GM10266 (cell line): ENCODE measurements around the gene CNTN4.

ENCODE experiments used
- DNase-seq: peaks from one replicate; pipeline ENCODE4 v3.0.0; 2012; ENCODE audit errors: extremely low spot score
- TF ChIP-seq, protein P1 (sequence below): IDR thresholded peaks from 2 replicates; pipeline ENCODE4 v1.5.1; 2012; ENCODE audit warnings: mild to moderate bottlenecking, low read depth; ENCODE audit not compliant: control insufficient read depth, insufficient read depth; ENCODE audit errors: missing control alignments

The CNTN4 gene

GRCh38 chr3:2153053-2153452, 54.4 kb downstream of the CNTN4 start:
- no peak for DNase-seq
- TF ChIP-seq, protein P1, sequence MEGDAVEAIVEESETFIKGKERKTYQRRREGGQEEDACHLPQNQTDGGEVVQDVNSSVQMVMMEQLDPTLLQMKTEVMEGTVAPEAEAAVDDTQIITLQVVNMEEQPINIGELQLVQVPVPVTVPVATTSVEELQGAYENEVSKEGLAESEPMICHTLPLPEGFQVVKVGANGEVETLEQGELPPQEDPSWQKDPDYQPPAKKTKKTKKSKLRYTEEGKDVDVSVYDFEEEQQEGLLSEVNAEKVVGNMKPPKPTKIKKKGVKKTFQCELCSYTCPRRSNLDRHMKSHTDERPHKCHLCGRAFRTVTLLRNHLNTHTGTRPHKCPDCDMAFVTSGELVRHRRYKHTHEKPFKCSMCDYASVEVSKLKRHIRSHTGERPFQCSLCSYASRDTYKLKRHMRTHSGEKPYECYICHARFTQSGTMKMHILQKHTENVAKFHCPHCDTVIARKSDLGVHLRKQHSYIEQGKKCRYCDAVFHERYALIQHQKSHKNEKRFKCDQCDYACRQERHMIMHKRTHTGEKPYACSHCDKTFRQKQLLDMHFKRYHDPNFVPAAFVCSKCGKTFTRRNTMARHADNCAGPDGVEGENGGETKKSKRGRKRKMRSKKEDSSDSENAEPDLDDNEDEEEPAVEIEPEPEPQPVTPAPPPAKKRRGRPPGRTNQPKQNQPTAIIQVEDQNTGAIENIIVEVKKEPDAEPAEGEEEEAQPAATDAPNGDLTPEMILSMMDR: no peak

GRCh38 chr3:2153547-2153946, 54.9 kb downstream of the CNTN4 start:
- TF ChIP-seq, protein P1: no peak
- DNase-seq: no peak

GRCh38 chr3:2154621-2155020, 56.0 kb downstream of the CNTN4 start:
- TF ChIP-seq, protein P1: no peak

DNA sequence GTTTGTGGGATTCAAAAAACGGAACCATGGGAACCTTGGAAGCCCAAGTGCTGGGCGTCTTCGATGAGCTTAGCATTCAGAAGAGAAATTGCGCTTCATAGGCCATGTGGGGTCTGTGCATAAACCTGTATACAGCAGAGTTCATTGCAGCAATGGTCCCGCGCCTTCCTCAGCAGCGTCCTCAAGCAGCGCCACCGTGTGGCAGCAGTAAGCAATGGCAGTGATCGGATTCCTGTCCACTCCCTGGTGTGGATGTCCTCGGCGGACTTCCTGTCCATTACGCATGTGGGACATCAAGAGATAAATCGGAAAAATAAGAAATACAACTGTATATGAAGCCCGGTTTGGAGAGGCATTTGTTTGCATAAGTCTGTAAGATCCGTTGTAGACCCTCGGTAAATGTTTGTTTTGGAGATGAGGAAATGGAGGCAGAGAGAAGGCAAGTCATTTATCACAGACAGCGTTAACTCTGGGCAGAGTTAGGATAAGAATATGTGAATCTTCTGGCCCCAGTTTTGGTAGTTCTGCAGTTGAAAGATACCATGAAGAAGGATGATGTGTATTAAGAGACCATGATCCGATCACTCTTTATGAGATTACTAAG, 57.7 kb downstream of the CNTN4 start:
- TF ChIP-seq, protein P1: peak; percentile 73
- DNase-seq: peak; percentile 35

More at GRCh38 chr3:2154621-2155020, 56.0 kb downstream of the CNTN4 start:
- no peak for DNase-seq

- no peak for DNase-seq
Measured at GRCh38 chr3:2158828-2159227, 60.2 kb downstream of the CNTN4 start.

DNA sequence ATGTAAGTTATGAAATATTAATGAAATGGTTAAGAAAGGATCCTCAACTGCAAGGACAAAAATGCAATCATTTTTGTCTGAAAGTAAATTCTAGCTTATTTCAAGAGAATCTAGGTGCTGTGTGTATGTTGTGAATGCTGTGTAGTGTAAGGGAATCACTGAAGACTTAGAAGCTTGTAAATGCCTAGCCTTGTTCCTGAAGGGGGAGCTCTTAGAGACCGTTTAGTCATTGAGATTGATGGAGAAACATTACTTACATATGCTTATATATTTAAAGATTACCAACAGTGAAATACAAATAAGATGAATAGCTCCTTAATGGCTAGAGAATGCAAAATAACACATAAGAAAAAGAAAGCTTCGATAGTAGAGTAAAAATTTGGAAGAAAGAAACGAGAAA, 67.9 kb downstream of the CNTN4 start:
- DNase-seq: no peak
- TF ChIP-seq, protein P1: no peak

More at GRCh38 chr3:2158828-2159227, 60.2 kb downstream of the CNTN4 start:
- TF ChIP-seq, protein P1: no peak

- no peak for DNase-seq
- TF ChIP-seq, protein P1: no peak
Measured at GRCh38 chr3:2172561-2173171, 74.0 kb downstream of the CNTN4 start.
